ENCODE data around the gene PCDHB7.

GRCh38 chr5:141199359-141200235 is 27.2 kb downstream of the PCDHB7 start, which contains the start of gene PCDHB11:
- TF ChIP-seq CTCF (conservative IDR thresholded peaks at IDR 0.05; ENCODE audit: low read depth in 2 of 2) (peak; percentile 79 to 88), CREB1 (CRISPR knock-in tag; IDR thresholded peaks at IDR 0.05; ENCODE audit: low read depth) (no peak)
